Fibroblast of skin of left biceps (primary cell): Measurements from ENCODE around the gene TPM1.

Experiments
- DNase-seq, 2 experiments: peaks; one replicate each; pipeline ENCODE4 v3.0.0-alpha.2; 2013; ENCODE audit warnings: low read depth in 2 of 2

Gene TPM1

DNA sequence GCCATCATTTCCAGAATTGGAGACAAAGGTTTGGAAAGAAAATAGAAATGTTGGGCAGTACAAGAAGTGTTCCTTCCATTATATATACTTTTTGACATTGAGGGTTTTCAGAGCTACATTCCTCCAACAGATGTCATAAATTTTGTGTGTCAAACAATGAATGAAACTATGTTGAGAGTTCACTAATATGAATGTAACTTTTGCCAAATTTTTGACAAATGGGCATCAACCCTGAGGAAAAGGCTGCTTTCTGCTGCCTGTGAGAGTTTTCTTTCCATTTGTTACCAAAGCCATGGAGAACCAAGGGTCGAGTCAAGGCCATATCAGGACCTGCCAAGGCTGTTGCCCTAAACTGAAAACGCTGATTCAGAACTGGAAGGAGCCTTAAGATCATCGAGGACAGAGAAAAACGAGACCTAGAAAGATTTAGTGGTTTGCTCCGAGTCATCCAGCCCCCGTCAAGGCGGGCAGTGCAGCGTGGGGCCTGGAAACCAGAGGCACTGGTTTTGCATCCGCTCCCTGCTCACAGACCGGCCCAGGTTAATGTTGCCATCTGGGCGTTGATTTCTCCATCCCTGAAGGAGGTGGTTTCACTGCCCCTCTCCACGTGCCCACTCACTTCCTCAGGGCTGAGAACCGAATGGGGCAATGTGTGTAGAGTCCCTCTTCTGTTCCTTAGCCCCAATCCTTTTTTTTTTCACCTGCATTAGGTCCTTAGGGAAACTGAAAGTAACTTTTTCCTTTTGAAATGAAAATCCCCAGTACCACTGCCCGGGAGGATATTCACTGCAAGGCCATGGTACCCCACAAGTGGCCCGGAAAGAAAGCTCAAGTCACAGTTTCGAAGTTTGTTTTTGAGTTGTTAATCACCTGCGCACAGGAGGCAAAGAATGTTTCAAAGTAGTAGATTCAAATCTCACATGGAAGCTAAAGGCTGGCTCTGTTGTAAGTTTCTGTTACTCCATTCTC is 32.8 kb downstream of the TPM1 start:
- DNase-seq: peak; percentile 48 to 64

DNA sequence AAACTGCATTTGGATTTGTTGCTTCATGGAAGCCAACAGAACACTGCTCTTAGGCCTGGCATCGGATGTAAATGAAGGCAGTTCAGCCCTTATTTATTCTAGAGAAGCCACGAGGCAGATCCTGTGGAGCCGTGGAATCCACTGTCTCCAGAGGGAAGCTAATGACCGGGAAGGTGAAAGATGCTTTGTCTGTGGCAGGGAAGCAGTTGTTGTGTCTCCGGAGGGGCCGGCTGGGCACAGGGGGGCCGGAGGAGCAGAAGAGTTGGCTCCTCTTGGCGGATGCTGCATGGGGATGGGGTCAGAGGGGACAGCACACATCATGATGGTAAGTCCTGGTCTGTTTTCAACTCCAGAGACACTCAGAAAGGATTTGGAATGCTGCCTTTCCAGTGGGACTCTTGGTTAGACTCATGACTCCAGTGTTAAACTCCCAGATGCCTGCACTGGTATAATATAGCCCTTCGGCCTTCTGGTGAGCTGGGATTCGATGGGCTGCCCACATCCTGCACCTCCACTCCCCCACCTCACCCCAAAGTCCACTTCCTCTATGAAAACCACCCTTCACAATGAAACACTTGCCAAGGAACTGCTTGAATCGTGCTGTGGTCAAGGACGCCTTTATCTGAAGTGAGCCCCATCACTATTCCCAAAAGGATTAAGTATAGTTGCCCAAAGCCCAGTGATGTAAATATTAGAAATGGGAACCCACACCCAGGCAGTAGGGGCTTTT is 33.6 kb downstream of the TPM1 start:
- no peak for DNase-seq

GRCh38 chr15:63076714-63077046 is 34.1 kb downstream of the TPM1 start:
- DNase-seq: no peak

DNA sequence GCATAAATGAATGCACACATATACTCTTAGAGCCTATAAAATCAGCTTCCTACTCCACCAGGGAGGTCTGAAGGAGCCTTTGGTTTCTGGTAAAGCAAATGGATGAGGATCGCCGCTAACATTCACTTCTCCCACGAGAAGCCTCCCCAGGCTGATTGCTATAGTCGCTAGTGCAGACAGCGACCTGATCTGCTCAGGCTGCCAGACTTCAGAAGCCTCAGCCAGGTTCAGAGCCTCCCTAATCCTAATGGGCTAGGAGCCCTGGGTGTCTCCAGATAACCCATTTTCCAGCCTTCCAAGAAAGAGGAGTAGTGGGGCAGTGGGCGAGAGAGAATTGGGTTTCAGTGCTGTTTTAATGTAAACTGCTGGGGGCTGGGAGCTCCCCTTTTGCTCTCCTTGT is 35.4 kb downstream of the TPM1 start:
- DNase-seq: no peak

DNA sequence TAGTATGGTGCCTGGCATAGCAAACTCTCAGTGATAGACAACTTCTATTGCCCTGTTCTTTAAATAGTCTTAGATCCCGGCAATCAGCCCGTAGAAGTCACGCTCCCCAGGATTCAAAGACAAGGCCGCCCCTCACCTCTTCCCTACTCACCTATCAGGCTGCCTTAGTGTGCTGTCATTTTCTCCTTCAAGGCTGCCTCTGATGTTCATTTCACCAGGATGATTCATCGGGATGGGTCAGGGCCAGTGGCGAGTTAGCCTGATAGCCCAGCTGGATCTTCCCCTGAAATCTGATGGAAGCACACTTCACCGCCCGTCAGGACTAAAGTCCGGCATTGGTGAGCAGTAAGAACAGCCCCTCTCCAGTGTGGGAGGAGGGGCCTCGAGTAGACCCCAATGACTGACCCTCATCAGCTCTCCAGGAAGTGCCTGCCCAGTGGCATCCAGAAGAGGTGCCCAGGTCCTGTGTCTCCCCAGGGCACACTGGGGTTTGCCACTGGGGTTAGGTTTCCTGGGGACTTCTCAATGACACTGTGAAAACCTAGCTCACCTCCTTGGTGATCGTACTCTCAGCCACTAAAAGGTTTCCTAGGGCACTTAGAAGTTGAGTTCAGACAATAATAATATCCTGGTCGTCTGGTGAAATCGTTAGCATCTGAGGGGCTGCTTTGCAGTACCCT is 37.5 kb downstream of the TPM1 start:
- DNase-seq: no peak

GRCh38 chr15:63080634-63081250 is 38.2 kb downstream of the TPM1 start:
- DNase-seq: no peak

GRCh38 chr15:63082366-63082765 is 39.8 kb downstream of the TPM1 start:
- no peak for DNase-seq

- no peak for DNase-seq
Measured at GRCh38 chr15:63083044-63083443, 40.5 kb downstream of the TPM1 start.

GRCh38 chr15:63083541-63083940 is 41.0 kb downstream of the TPM1 start:
- no peak for DNase-seq

DNA sequence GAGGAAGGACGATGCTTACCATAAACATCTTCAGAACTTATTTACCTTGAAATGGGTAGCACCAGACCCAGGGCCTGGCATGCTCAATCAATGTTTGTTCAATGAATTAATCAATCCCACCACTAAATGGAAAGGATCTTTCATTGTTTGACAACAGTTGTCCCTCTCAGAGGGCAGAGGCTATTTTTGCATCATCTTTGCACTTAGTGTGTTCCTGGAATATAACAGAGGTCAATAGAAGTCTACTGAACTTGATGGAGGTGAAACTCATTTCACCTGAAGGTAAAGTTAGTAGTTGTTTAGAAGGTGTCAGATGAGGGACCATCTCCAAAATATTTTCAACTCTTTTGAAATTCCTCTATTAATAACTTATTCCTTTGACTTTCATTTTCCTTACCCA is 42.3 kb downstream of the TPM1 start:
- DNase-seq: no peak

GRCh38 chr15:63085289-63085688 is 42.7 kb downstream of the TPM1 start:
- no peak for DNase-seq

GRCh38 chr15:63086271-63086670 is 43.7 kb downstream of the TPM1 start:
- peak; percentile 73 to 79 for DNase-seq

DNA sequence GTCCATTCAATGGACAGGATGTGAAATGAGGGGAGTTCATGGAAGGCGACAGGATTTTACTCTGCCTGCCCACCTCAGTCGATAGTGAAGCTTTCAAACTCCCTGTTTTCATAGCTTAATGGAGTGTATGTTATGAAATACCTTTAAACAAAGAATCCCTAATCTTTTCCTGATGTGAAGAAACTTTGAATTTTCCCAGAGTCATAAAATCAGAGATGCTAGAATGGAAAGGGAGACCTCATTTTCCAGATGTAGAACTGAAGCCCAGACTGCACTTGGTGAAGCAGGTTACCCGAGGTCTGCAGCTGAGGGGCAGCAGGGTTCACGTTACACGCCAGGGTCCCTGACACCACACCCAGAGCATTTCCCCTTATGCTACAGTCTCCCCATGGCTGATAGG is 44.4 kb downstream of the TPM1 start:
- DNase-seq: no peak

GRCh38 chr15:63088533-63089245 is 46.1 kb downstream of the TPM1 start:
- DNase-seq: no peak

DNA sequence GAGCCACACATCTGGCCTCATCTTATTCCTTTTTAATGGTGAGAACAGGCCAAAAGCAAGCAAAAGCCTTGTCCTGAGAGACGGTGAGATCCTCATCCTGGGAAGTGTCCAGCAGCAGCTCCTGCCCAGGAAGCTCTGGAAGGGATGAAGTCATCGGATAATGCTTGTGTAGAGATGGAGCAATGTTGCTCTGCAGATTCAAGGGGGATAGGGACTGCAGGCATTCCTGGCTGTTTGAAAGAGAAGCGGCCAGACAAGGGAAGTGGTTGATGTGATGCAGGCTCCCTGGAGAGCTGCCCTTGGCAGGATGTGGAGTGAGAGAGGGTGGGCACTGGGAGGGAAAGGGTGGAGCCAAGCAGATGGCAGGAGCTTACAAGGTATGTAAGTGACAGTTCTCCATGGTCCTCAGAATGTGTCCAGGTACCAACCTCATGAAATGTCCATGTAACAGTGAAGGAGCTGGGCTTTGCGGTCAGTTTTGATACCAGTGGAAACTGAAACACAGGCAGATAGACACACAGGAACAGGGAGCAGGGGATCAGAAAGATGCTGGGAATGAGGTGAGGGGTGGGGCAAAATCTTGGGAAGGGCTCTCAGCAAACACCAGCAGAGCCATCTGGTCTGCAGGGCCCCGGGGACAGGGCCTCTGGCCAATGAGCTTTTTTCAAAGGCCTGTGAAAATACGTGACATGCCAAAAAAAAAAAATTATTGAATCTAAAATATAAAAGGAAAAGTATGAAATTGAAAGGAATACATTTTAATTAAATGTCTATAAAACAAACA is 46.9 kb downstream of the TPM1 start:
- DNase-seq: peak; percentile 86 to 87

GRCh38 chr15:63090472-63090871 is 47.9 kb downstream of the TPM1 start:
- DNase-seq: no peak

DNA sequence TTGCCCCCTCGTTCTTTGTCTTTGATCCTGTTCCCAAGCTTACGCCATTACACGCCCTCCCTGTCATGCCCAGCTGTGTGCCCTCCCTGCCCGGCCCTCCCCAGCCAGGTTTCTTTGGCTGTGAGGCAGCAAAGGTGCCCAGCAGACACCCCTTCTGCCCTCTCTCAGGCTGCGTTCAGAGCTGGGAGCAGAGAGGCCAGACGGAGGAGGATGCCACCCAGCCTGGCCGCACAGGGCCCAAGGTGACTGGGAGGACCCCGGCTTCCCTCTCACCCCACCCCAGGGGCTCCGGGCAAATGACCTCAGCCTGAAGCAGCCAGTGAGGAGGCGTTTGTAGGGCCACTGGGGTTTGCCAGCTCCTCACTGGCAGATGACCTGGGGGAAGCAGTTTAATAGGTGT is 48.3 kb downstream of the TPM1 start:
- DNase-seq: no peak

- no peak for DNase-seq
Measured at GRCh38 chr15:63091679-63092446, 49.3 kb downstream of the TPM1 start.

- DNase-seq: no peak
Measured at GRCh38 chr15:63093486-63094205, 51.1 kb downstream of the TPM1 start.
